H1 (cell line): ENCODE results near the gene ANKH. TPM values are rescaled to one million over a fixed set of nuclear protein-coding genes. Genes with fewer than 3 reads are reported as not detected.

ENCODE experiments used
- CTCF ChIA-PET: fragments of 300-600 bp; sonication (Branson Sonifier 250); formaldehyde crosslinking; loops from one replicate; lab custom pipeline; 2021; ENCODE audit not compliant: partially characterized antibody; lab: Charles Lee
- POLR2A ChIA-PET: fragments of 300-600 bp; sonication (Branson Sonifier 250); formaldehyde crosslinking; loops from one replicate; lab custom pipeline; 2021; ENCODE audit warnings: inconsistent platforms; ENCODE audit not compliant: partially characterized antibody; lab: Charles Lee
- DNase-seq, 2 experiments: peaks; one replicate each; pipeline versions ENCODE4 v3.0.0 to v3.0.0-alpha.2; 2010 to 2022; ENCODE audit warnings: low spot score in 2 of 2, low read depth in 1 of 2, mixed read lengths in 1 of 2
- FAIRE-seq: peaks from 2 replicates; lab custom pipeline; 2011; peaks lifted over from hg19 to GRCh38; lab: Jason Lieb, UNC
- H2AFZ ChIP-seq: 2 replicates; pipeline ENCODE4 v1.8.1; 2012; ENCODE audit warnings: low read length, inconsistent platforms
- H2AK5ac ChIP-seq: 2 replicates; pipeline ENCODE4 v1.6.1; 2013; ENCODE audit warnings: low read depth, low read length
- H2BK120ac ChIP-seq: replicated peaks from 2 replicates; pipeline ENCODE3; 2013; ENCODE audit warnings: low read depth, low read length, inconsistent platforms
- H2BK12ac ChIP-seq: 2 replicates; pipeline ENCODE4 v1.6.1; 2013; ENCODE audit warnings: low read depth, low read length
- H2BK15ac ChIP-seq: 2 replicates; pipeline ENCODE4 v1.6.1; 2013; ENCODE audit warnings: low read length
- H2BK20ac ChIP-seq: 2 replicates; pipeline ENCODE4 v1.6.1; 2013; ENCODE audit warnings: low read length
- H2BK5ac ChIP-seq: 2 replicates; pipeline ENCODE4 v1.6.1; 2013; ENCODE audit warnings: low read depth, low read length
- H3K14ac ChIP-seq: 2 replicates; pipeline ENCODE4 v1.6.1; 2013; ENCODE audit warnings: inconsistent platforms; ENCODE audit not compliant: insufficient read length
- H3K18ac ChIP-seq: 2 replicates; pipeline ENCODE4 v1.6.1; 2013; ENCODE audit warnings: low read length; ENCODE audit errors: extremely low read depth
- H3K23ac ChIP-seq: 2 replicates; pipeline ENCODE4 v1.6.1; 2013; ENCODE audit warnings: inconsistent platforms; ENCODE audit not compliant: insufficient read length
- H3K23me2 ChIP-seq: 2 replicates; pipeline ENCODE4 v1.6.1; 2013; ENCODE audit warnings: low read depth, low read length
- H3K27ac ChIP-seq: 2 replicates; pipeline ENCODE4 v1.6.1; 2011; ENCODE audit warnings: low read depth, low read length, inconsistent platforms
- H3K27me3 ChIP-seq, 4 experiments: replicated peaks in 1 of 4; 1 replicate in 1 of 4; 2 replicates in 3 of 4; pipeline versions ENCODE4 v1.6.1 to v1.8.1; 2011 to 2013; ENCODE audit warnings: low read length in 3 of 4, mild to moderate bottlenecking in 3 of 4, inconsistent platforms in 2 of 4, mixed read lengths in 2 of 4, moderate library complexity in 1 of 4; ENCODE audit not compliant: control insufficient read depth in 3 of 4, insufficient read depth in 3 of 4; ENCODE audit errors: extremely low read depth in 1 of 4
- H3K36me3 ChIP-seq, 4 experiments: 2 replicates each; pipeline versions ENCODE4 v1.6.1 to v1.8.1; 2011 to 2013; ENCODE audit warnings: mild to moderate bottlenecking in 4 of 4, low read length in 3 of 4, moderate library complexity in 2 of 4, control low read depth in 1 of 4, inconsistent platforms in 1 of 4; ENCODE audit not compliant: insufficient read depth in 4 of 4, control insufficient read depth in 2 of 4
- H3K4ac ChIP-seq: replicated peaks from 2 replicates; pipeline ENCODE3; 2013; ENCODE audit warnings: low read length, low read depth, mixed read lengths, inconsistent platforms; ENCODE audit not compliant: insufficient read length
- H3K4me1 ChIP-seq, 4 experiments: replicated peaks in 1 of 4; 1 replicate in 1 of 4; 2 replicates in 3 of 4; pipeline versions ENCODE4 v1.6.1 to v1.8.1; 2011 to 2013; ENCODE audit warnings: low read length in 3 of 4, inconsistent platforms in 2 of 4, mixed read lengths in 1 of 4; ENCODE audit not compliant: insufficient read depth in 4 of 4, control insufficient read depth in 3 of 4
- H3K4me2 ChIP-seq, 2 experiments: 2 replicates each; pipeline versions ENCODE4 v1.6.1 to v1.8.1; 2011 to 2013; ENCODE audit warnings: low read depth in 2 of 2, low read length in 2 of 2, control low read depth in 1 of 2, inconsistent platforms in 1 of 2, mild to moderate bottlenecking in 1 of 2; ENCODE audit not compliant: insufficient read depth in 1 of 2
- H3K4me3 ChIP-seq, 4 experiments: fragments of 200-600, 300-600 bp in 1 of 4; sonication (generic), shearing (Covaris generic), sonication (Bioruptor Twin) in 1 of 4; 2 replicates each; pipeline versions ENCODE4 v1.5.1 to v1.8.1; 2011 to 2016; ENCODE audit warnings: low read length in 4 of 4, low read depth in 3 of 4, control low read depth in 2 of 4, inconsistent platforms in 2 of 4, mild to moderate bottlenecking in 2 of 4, mixed read lengths in 1 of 4, moderate library complexity in 1 of 4; ENCODE audit not compliant: insufficient read depth in 2 of 4; ENCODE audit errors: extremely low read depth in 1 of 4
- H3K56ac ChIP-seq: replicated peaks from 2 replicates; pipeline ENCODE3; 2013; ENCODE audit warnings: low read depth, mild to moderate bottlenecking, mixed read lengths, low read length, inconsistent platforms; ENCODE audit not compliant: insufficient read length
- H3K79me1 ChIP-seq: 2 replicates; pipeline ENCODE4 v1.6.1; 2013; ENCODE audit warnings: low read depth, low read length, control low read depth
- H3K79me2 ChIP-seq, 2 experiments: 2 replicates each; pipeline versions ENCODE4 v1.6.1 to v1.8.1; 2012 to 2013; ENCODE audit warnings: low read length in 2 of 2, mild to moderate bottlenecking in 2 of 2, inconsistent platforms in 1 of 2; ENCODE audit not compliant: insufficient read depth in 2 of 2, control insufficient read depth in 1 of 2
- H3K9ac ChIP-seq, 4 experiments: replicated peaks in 1 of 4; 1 replicate in 1 of 4; 2 replicates in 3 of 4; pipeline versions ENCODE4 v1.6.1 to v1.8.1; 2011 to 2013; ENCODE audit warnings: low read depth in 3 of 4, low read length in 3 of 4, control low read depth in 2 of 4, mild to moderate bottlenecking in 2 of 4, moderate library complexity in 2 of 4, inconsistent platforms in 1 of 4; ENCODE audit errors: extremely low read depth in 1 of 4
- H3K9me3 ChIP-seq, 2 experiments: 2 replicates each; pipeline versions ENCODE4 v1.6.1 to v1.8.1; 2012 to 2013; ENCODE audit warnings: mild to moderate bottlenecking in 2 of 2, moderate library complexity in 2 of 2, control low read depth in 1 of 2, inconsistent platforms in 1 of 2, low read depth in 1 of 2, low read length in 1 of 2, mixed read lengths in 1 of 2; ENCODE audit not compliant: insufficient read depth in 2 of 2
- H4K20me1 ChIP-seq, 2 experiments: replicated peaks in 1 of 2; 2 replicates each; pipeline versions ENCODE3 to v1.8.1; 2011 to 2013; ENCODE audit warnings: inconsistent platforms in 2 of 2, low read length in 2 of 2, mild to moderate bottlenecking in 1 of 2; ENCODE audit not compliant: insufficient read depth in 2 of 2, control insufficient read depth in 1 of 2
- H4K5ac ChIP-seq: 2 replicates; pipeline ENCODE4 v1.6.1; 2013; ENCODE audit warnings: low read length, low read depth, mixed read lengths, inconsistent platforms; ENCODE audit not compliant: insufficient read length
- H4K8ac ChIP-seq: 2 replicates; pipeline ENCODE4 v1.8.0; 2013; ENCODE audit warnings: mild to moderate bottlenecking, moderate library complexity, low read length, inconsistent platforms; ENCODE audit not compliant: insufficient read depth; ENCODE audit errors: extremely low read depth
- H4K91ac ChIP-seq: replicated peaks from 2 replicates; pipeline ENCODE3; 2013; ENCODE audit warnings: low read length, mixed read lengths, inconsistent platforms; ENCODE audit not compliant: insufficient read length
- BCL11A ChIP-seq, 2 experiments: IDR thresholded peaks; one replicate each; pipeline ENCODE4 v1.6.1; 2011; ENCODE audit warnings: low read depth in 2 of 2, low read length in 2 of 2, mild to moderate bottlenecking in 2 of 2
- EGR1 ChIP-seq: IDR thresholded peaks from 2 replicates; pipeline ENCODE4 v1.6.1; 2011; ENCODE audit warnings: low read depth, low read length, borderline replicate concordance
- EP300 ChIP-seq, 2 experiments: IDR thresholded peaks; 1 replicate in 1 of 2; 2 replicates in 1 of 2; pipeline ENCODE4 v1.6.1; 2011 to 2012; ENCODE audit warnings: low read depth in 2 of 2, low read length in 2 of 2, mild to moderate bottlenecking in 2 of 2, borderline replicate concordance in 1 of 2, inconsistent platforms in 1 of 2, moderate library complexity in 1 of 2
- HDAC2 ChIP-seq, 2 experiments: fragments of 300-600 bp in 1 of 2; sonication (generic) in 1 of 2; IDR thresholded peaks; 2 replicates each; pipeline ENCODE4 v1.6.1; 2011 to 2012; ENCODE audit warnings: low read depth in 2 of 2, low read length in 2 of 2, mild to moderate bottlenecking in 2 of 2, moderate library complexity in 2 of 2, borderline replicate concordance in 1 of 2, inconsistent platforms in 1 of 2
- JUN ChIP-seq: IDR thresholded peaks from 2 replicates; pipeline ENCODE4 v1.6.1; 2011; ENCODE audit warnings: low read depth, mild to moderate bottlenecking, improper control_type of control experiment, low read length
- RFX5 ChIP-seq: IDR thresholded peaks from 2 replicates; pipeline ENCODE4 v1.6.1; 2011; ENCODE audit warnings: low read depth, low read length, improper control_type of control experiment, borderline replicate concordance
- RNF2 ChIP-seq: fragments of 200-900, 300-1000 bp; sonication (generic); IDR thresholded peaks from 2 replicates; pipeline ENCODE4 v1.7.1; 2016; ENCODE audit warnings: borderline replicate concordance, low read depth, mild to moderate bottlenecking, antibody characterized with exemption, low read length; ENCODE audit not compliant: poor library complexity, severe bottlenecking; ENCODE audit errors: missing control alignments
- SIN3A ChIP-seq, 2 experiments: IDR thresholded peaks in 1 of 2; conservative IDR thresholded peaks in 1 of 2; 2 replicates each; pipeline ENCODE4 v1.6.1; 2011 to 2012; ENCODE audit warnings: low read length in 2 of 2, improper control_type of control experiment in 1 of 2, low read depth in 1 of 2, mild to moderate bottlenecking in 1 of 2
- SIRT6 ChIP-seq: IDR thresholded peaks from one replicate; pipeline ENCODE4 v1.7.1; 2012; ENCODE audit warnings: low read length, inconsistent platforms
- SP2 ChIP-seq: IDR thresholded peaks from 2 replicates; pipeline ENCODE4 v1.6.1; 2012; ENCODE audit warnings: mild to moderate bottlenecking, low read length, inconsistent platforms
- SRF ChIP-seq: IDR thresholded peaks from 2 replicates; pipeline ENCODE4 v1.6.1; 2011; ENCODE audit warnings: mild to moderate bottlenecking, low read depth, low read length, moderate library complexity
- TAF7 ChIP-seq: optimal IDR thresholded peaks from 2 replicates; pipeline ENCODE3; 2011; ENCODE audit warnings: low read depth, mild to moderate bottlenecking, inconsistent platforms, low read length, moderate library complexity, borderline replicate concordance
- WGBS, 2 experiments: shearing (Covaris generic) in 1 of 2; methylation state at CpG; one replicate each; pipeline versions ENCODE4 v1.1.6 to v1.1.7; 2013 to 2015; ENCODE audit warnings: low lambda C conversion rate in 2 of 2, mixed read lengths in 2 of 2, inconsistent platforms in 1 of 2, low coverage in 1 of 2, missing lambda C conversion rate in 1 of 2; ENCODE audit not compliant: insufficient replicate concordance in 2 of 2, insufficient coverage in 1 of 2, insufficient read length in 1 of 2; ENCODE audit errors: extremely low coverage in 1 of 2, missing lambda C conversion rate in 1 of 2; 5-methylcytosine and 5-hydroxymethylcytosine counted together
- polyA plus RNA-seq, 7 experiments: library from polyadenylated mRNA; depleted of rRNA in 3 of 7; stranded (reverse) in 5 of 7; unstranded in 2 of 7; fragments of >200 nt in 5 of 7; fragments of 200-250 nt in 2 of 7; gene quantifications; 1 replicate in 5 of 7; 2 replicates in 1 of 7; 4 replicates in 1 of 7; pipeline versions ENCODE4 v1.2.1 to v1.2.3, GENCODE V29; 2011 to 2013; ENCODE audit warnings: missing spikeins in 2 of 7, mixed read lengths in 2 of 7
- total RNA-seq: library from RNA; stranded (reverse); fragmentation: NEBNext Ultra II Directional; extraction: Animal tissue kit (Norgen Biotek cat#: 25700); gene quantifications from 2 replicates; pipeline ENCODE4 v1.2.1, GENCODE V29; 2021

ANKH gene
- total and polyA plus RNA-seq, 2 of the 8 experiments (the other 6 are each of a cell fraction or from before 2014, with no cell fraction given): 5.3 to 13.0 TPM

DNA sequence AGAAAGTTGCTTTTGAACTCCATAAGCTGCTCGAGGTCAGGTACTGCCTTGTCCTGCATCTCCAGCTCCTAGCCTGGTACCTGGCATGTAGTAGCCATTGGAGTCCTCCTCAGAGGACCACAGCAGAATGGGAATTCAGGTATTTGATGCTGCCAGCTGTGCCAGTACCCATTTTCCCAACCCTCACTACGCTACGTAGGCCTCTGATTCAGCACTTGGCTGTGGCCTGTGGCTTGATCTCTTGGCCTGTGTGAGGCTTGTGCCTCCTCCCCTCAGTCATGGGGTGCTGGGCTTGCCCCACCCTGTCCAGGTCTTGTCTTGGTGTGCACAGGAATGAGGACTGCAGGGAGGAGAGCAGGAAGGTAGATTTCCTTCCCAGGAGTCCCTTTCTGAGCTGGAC lies 195.3 kb downstream of the ANKH start:
- H4K8ac ChIP-seq: no peak overlapping the region; the same call in 1 of the 2 replicates
- no peak overlapping the region for H3K27ac ChIP-seq
- no peak overlapping the region for H3K4me2 ChIP-seq
- 93% methylated on average over 3 of the region's 3 CpGs; no CpG with 5 or more reads in 1 of the 2 experiments for WGBS, 2 experiments
- no peak overlapping the region for H2BK120ac ChIP-seq
- peaks cover 0 to 48% of the 10 kb centered on the region in 2 experiments; a peak in 3 of 4 replicates for H3K79me2 ChIP-seq
- peak overlapping the region; percentile 0; the same call in 1 of the 2 replicates for H2BK15ac ChIP-seq
- H3K9me3 ChIP-seq: no peaks in the 10 kb centered on the region
- no peak overlapping the region for H3K14ac ChIP-seq
- no peak overlapping the region for H3K23ac ChIP-seq
- 0 out of 2 replicates have a peak overlapping the region, but pooled peaks have one; percentile 6 for H2BK20ac ChIP-seq
- H3K27me3 ChIP-seq: no peaks in the 10 kb centered on the region
- H3K18ac ChIP-seq: no peak overlapping the region
- no peak overlapping the region for H2AFZ ChIP-seq
- ChIA-PET POLR2A (no interaction called here), CTCF (interaction anchor here (0.7 to 2.0 kb wide), 3 partner anchors 9 to 186 kb away, joined by 3 to 12 read pairs (median 3); no protein-coding TSS in a partner anchor)
- peaks cover 1 to 4% of the 10 kb centered on the region in 2 experiments for H4K20me1 ChIP-seq
- H3K36me3 ChIP-seq: peaks cover 0 to 7% (median 3%) of the 10 kb centered on the region in 4 experiments; a peak in 4 of 8 replicates
- H3K4ac ChIP-seq: no peak overlapping the region
- H3K9ac ChIP-seq: no peak overlapping the region
- DNase-seq (no peak), FAIRE-seq (no peak)
- no peaks in the 10 kb centered on the region for H3K23me2 ChIP-seq
- H3K4me1 ChIP-seq: peaks cover 3 to 14% (median 7%) of the 10 kb centered on the region in 4 experiments; a peak in 5 of 7 replicates
- H3K56ac ChIP-seq: no peak overlapping the region
- no peak overlapping the region for H2AK5ac ChIP-seq
- H3K79me1 ChIP-seq: peaks cover 11% of the 10 kb centered on the region; the same call in 1 of the 2 replicates
- 0 out of 2 replicates have a peak overlapping the region, but pooled peaks have one; percentile 36 for H2BK5ac ChIP-seq
- no peak overlapping the region for H4K5ac ChIP-seq
- no peak overlapping the region for H3K4me3 ChIP-seq
- H4K91ac ChIP-seq: no peak overlapping the region
- H2BK12ac ChIP-seq: no peak overlapping the region
- TF ChIP-seq RNF2 (no peak), TAF7 (no peak), EP300 (IDR thresholded peaks at IDR 0.05; ENCODE audit: borderline replicate concordance in 1 of 2, low read depth in 2 of 2, low read length in 2 of 2) (no peak), EGR1 (no peak), RFX5 (no peak), SRF (no peak), HDAC2 (IDR thresholded peaks at IDR 0.05; ENCODE audit: borderline replicate concordance in 1 of 2, low read depth in 2 of 2, low read length in 2 of 2) (no peak), BCL11A (IDR thresholded peaks at IDR 0.05; ENCODE audit: low read depth in 2 of 2, low read length in 2 of 2) (no peak), SP2 (no peak), SIN3A (conservative IDR thresholded peaks at IDR 0.05 in 1 of 2, IDR thresholded peaks at IDR 0.05 in 1 of 2; ENCODE audit: low read depth in 1 of 2, low read length in 2 of 2) (no peak), JUN (no peak), SIRT6 (no peak)
